SK-N-MC (cell line): ENCODE measurements around the gene LENG9.
A peak's percentile ranks its signal among the peaks of the same experiment; 100 is the strongest.

Experiments used
- DNase-seq: peaks from one replicate; pipeline ENCODE4 v3.0.0-alpha.2; 2011; ENCODE audit warnings: low read depth, low spot score
- H3K27ac ChIP-seq: fragments of 200-600 bp; sonication (generic); 2 replicates; pipeline ENCODE4 v1.5.1; 2016; ENCODE audit warnings: mixed run types
- H3K36me3 ChIP-seq: fragments of 200-600 bp; sonication (generic); 2 replicates; pipeline ENCODE4 v1.6.1; 2017; ENCODE audit warnings: antibody characterized with exemption, low read length, mixed read lengths; ENCODE audit not compliant: insufficient read depth
- H3K4me3 ChIP-seq: fragments of 200-600 bp; sonication (generic); 2 replicates; pipeline ENCODE4 v1.5.1; 2016
- H3K9ac ChIP-seq: fragments of 200-600 bp; sonication (generic); 2 replicates; pipeline ENCODE4 v1.8.0; 2017; ENCODE audit warnings: mixed run types, mixed read lengths; ENCODE audit not compliant: insufficient read length
- H3K9me3 ChIP-seq: fragments of 200-600 bp; sonication (generic); 2 replicates; pipeline ENCODE4 v1.6.1; 2017; ENCODE audit warnings: low read depth, mild to moderate bottlenecking, antibody characterized with exemption, low read length, moderate library complexity, mixed read lengths
- EZH2 ChIP-seq: fragments of 200-600 bp; sonication (generic); IDR thresholded peaks from one replicate; pipeline ENCODE4 v1.6.1; 2017; ENCODE audit warnings: antibody characterized with exemption
- FOXP2 ChIP-seq: optimal IDR thresholded peaks from 2 replicates; pipeline ENCODE3; 2011; ENCODE audit warnings: mild to moderate bottlenecking, moderate library complexity; ENCODE audit not compliant: insufficient read depth; ENCODE audit errors: extremely low read length, control extremely low read depth
- POLR2AphosphoS5 ChIP-seq: IDR thresholded peaks from 2 replicates; pipeline ENCODE4 v1.6.1; 2012; ENCODE audit warnings: mild to moderate bottlenecking, low read depth, low read length, borderline replicate concordance

Gene LENG9

GRCh38 chr19:54456423-54457373 is 6.9 kb downstream of the LENG9 start:
- Histone ChIP-seq H3K36me3 (peaks cover 88% of the 10 kb centered on the region), H3K9ac (no peak overlapping the region), H3K27ac (no peak overlapping the region), H3K9me3 (no peaks in the 10 kb centered on the region), H3K4me3 (no peak overlapping the region)
- no peak; the same call in 1 of the 2 replicates for TF ChIP-seq POLR2AphosphoS5
- TF ChIP-seq EZH2, result no peak
- TF ChIP-seq FOXP2, result no peak
- DNase-seq, result no peak

- no peak overlapping the region for H3K27ac ChIP-seq
- H3K4me3 ChIP-seq, result no peak overlapping the region
- peaks cover 91% of the 10 kb centered on the region for H3K36me3 ChIP-seq
- TF ChIP-seq FOXP2, result no peak
- TF ChIP-seq EZH2, result no peak
- no peak overlapping the region for H3K9ac ChIP-seq
- H3K9me3 ChIP-seq, result no peaks in the 10 kb centered on the region
- DNase-seq, result no peak
These were observed 7.7 kb downstream of the LENG9 start for GRCh38 chr19:54455786-54456422.

GRCh38 chr19:54454781-54455675 is 8.6 kb downstream of the LENG9 start:
- Histone ChIP-seq H3K4me3 (no peak overlapping the region), H3K27ac (no peak overlapping the region), H3K9ac (no peak overlapping the region), H3K36me3 (peaks cover 89% of the 10 kb centered on the region), H3K9me3 (no peaks in the 10 kb centered on the region)
- TF ChIP-seq POLR2AphosphoS5 (no peak; the same call in 1 of the 2 replicates), FOXP2 (no peak), EZH2 (no peak)
- DNase-seq, result no peak

- TF ChIP-seq FOXP2 (no peak), EZH2 (no peak), POLR2AphosphoS5 (no peak)
- Histone ChIP-seq H3K27ac (no peak overlapping the region), H3K4me3 (no peak overlapping the region), H3K9ac (no peak overlapping the region), H3K9me3 (no peaks in the 10 kb centered on the region), H3K36me3 (peaks cover 83% of the 10 kb centered on the region)
- no peak for DNase-seq
These were observed 9.4 kb downstream of the LENG9 start for GRCh38 chr19:54453921-54454780.

- Histone ChIP-seq H3K9me3 (no peaks in the 10 kb centered on the region), H3K9ac (no peak overlapping the region), H3K36me3 (peaks cover 68% of the 10 kb centered on the region), H3K27ac (no peak overlapping the region), H3K4me3 (no peak overlapping the region)
- DNase-seq, result no peak
- TF ChIP-seq FOXP2 (no peak), POLR2AphosphoS5 (no peak), EZH2 (no peak)
These were observed 11.0 kb downstream of the LENG9 start for GRCh38 chr19:54452626-54453025.

- Histone ChIP-seq H3K36me3 (peaks cover 62% of the 10 kb centered on the region), H3K9me3 (no peaks in the 10 kb centered on the region), H3K27ac (no peak overlapping the region), H3K4me3 (no peak overlapping the region), H3K9ac (no peak overlapping the region)
- TF ChIP-seq POLR2AphosphoS5 (no peak), FOXP2 (no peak), EZH2 (no peak)
- no peak for DNase-seq
These were observed 11.6 kb downstream of the LENG9 start for GRCh38 chr19:54451997-54452396.

GRCh38 chr19:54451331-54451871 is 12.2 kb downstream of the LENG9 start:
- Histone ChIP-seq H3K9me3 (no peaks in the 10 kb centered on the region), H3K36me3 (peaks cover 58% of the 10 kb centered on the region), H3K4me3 (no peak overlapping the region), H3K27ac (no peak overlapping the region), H3K9ac (peak overlapping the region; percentile 57)
- DNase-seq, result no peak
- TF ChIP-seq FOXP2 (no peak), POLR2AphosphoS5 (no peak), EZH2 (no peak)
